ENCODE data around the gene ATG13.

The ATG13 gene

GRCh38 chr11:46618837-46619236 is 1.5 kb downstream of the ATG13 start:
- FAIRE-seq (no peak), DNase-seq (ENCODE audit: insufficient read length, low spot score) (no peak)
- TF ChIP-seq, protein P1, sequence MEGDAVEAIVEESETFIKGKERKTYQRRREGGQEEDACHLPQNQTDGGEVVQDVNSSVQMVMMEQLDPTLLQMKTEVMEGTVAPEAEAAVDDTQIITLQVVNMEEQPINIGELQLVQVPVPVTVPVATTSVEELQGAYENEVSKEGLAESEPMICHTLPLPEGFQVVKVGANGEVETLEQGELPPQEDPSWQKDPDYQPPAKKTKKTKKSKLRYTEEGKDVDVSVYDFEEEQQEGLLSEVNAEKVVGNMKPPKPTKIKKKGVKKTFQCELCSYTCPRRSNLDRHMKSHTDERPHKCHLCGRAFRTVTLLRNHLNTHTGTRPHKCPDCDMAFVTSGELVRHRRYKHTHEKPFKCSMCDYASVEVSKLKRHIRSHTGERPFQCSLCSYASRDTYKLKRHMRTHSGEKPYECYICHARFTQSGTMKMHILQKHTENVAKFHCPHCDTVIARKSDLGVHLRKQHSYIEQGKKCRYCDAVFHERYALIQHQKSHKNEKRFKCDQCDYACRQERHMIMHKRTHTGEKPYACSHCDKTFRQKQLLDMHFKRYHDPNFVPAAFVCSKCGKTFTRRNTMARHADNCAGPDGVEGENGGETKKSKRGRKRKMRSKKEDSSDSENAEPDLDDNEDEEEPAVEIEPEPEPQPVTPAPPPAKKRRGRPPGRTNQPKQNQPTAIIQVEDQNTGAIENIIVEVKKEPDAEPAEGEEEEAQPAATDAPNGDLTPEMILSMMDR (IDR thresholded peaks at IDR 0.05; ENCODE audit: insufficient read depth, missing control alignments): no peak

- FAIRE-seq (no peak), DNase-seq (ENCODE audit: insufficient read length, low spot score) (no peak)
- TF ChIP-seq, protein P1 (IDR thresholded peaks at IDR 0.05; ENCODE audit: insufficient read depth, missing control alignments): no peak
These were observed 8.1 kb downstream of the ATG13 start for GRCh38 chr11:46625406-46625805.

DNA sequence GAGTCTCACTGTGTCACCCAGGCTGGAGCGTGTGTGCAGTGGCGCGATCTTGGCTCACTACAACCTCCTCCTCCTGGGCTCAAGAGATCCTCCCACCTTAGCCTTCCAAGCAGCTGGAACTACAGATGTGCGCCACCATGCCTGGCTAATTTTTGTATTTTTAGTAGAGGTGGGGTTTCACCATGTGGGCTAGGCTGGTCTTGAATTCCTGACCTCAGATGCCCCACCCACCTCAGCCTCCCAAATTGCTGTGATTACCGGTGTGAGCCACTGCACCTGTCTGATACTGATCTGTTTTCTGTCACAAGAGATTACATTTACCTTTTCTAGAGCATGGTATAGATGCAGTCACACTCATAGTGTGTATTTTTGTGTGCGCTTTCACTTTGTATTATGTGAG is 11.6 kb downstream of the ATG13 start:
- FAIRE-seq (no peak), DNase-seq (ENCODE audit: insufficient read length, low spot score) (no peak)
- TF ChIP-seq, protein P1 (IDR thresholded peaks at IDR 0.05; ENCODE audit: insufficient read depth, missing control alignments): no peak

DNA sequence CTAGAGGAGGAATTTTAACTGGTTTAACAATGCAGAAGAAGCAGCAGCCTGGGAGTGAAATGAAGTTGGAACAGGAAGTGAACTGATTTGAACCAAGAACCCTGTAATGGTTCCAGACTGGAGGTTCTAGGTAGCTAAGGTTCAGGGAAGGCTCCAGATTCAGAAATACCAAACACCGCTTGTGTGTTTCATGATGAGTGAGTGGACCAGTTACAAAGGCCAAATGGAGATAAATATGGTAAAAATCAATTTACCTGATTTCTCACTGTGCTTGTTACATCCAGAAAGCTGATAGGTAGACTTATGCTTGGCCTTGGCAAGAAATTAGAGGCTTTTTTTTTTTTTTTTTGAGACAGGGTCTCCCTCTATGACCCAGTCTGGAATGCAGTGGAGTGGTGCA is 12.9 kb downstream of the ATG13 start:
- FAIRE-seq (no peak), DNase-seq (ENCODE audit: insufficient read length, low spot score) (no peak)
- TF ChIP-seq, protein P1 (IDR thresholded peaks at IDR 0.05; ENCODE audit: insufficient read depth, missing control alignments): no peak

DNA sequence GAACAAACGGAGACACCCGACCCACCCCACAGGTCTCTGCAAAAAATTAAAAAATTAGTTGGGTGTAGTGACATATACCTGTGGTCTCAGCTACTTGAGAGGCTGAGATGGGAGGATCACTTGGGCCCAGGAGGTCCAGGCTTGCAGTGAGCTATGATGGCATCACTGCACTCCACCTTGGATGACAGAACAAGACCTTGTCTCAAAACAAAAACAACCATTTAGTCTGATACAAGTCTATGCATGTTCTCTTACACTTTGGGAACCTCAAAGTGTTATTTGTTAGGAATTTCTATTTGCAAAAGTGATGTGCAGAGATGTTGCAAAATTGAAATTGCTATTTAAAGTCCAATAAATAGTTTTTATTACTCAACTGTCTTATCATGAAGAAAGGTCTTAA is 14.3 kb downstream of the ATG13 start:
- TF ChIP-seq, protein P1 (IDR thresholded peaks at IDR 0.05; ENCODE audit: insufficient read depth, missing control alignments): no peak
- DNase-seq (ENCODE audit: insufficient read length, low spot score) (no peak), FAIRE-seq (no peak)

GRCh38 chr11:46632502-46632901 is 15.1 kb downstream of the ATG13 start:
- DNase-seq (ENCODE audit: insufficient read length, low spot score): no peak
- TF ChIP-seq, protein P1 (IDR thresholded peaks at IDR 0.05; ENCODE audit: insufficient read depth, missing control alignments): no peak
- no peak for FAIRE-seq

- DNase-seq (ENCODE audit: insufficient read length, low spot score): no peak
- TF ChIP-seq, protein P1 (IDR thresholded peaks at IDR 0.05; ENCODE audit: insufficient read depth, missing control alignments): no peak
- FAIRE-seq: no peak
These were observed 16.2 kb downstream of the ATG13 start for GRCh38 chr11:46633291-46634217.

All from D721Med (cell line).